ENCODE results near the gene ABCA5. TPM values are rescaled to one million over a fixed set of nuclear protein-coding genes. Genes with fewer than 3 reads are reported as not detected.
A peak's percentile ranks its signal among the peaks of the same experiment; 100 is the strongest.

ABCA5 gene
- total and polyA plus RNA-seq, 2 of the 13 experiments (the other 11 are each of a cell fraction or from before 2014, with no cell fraction given), result 9.7 to 10.1 TPM

DNA sequence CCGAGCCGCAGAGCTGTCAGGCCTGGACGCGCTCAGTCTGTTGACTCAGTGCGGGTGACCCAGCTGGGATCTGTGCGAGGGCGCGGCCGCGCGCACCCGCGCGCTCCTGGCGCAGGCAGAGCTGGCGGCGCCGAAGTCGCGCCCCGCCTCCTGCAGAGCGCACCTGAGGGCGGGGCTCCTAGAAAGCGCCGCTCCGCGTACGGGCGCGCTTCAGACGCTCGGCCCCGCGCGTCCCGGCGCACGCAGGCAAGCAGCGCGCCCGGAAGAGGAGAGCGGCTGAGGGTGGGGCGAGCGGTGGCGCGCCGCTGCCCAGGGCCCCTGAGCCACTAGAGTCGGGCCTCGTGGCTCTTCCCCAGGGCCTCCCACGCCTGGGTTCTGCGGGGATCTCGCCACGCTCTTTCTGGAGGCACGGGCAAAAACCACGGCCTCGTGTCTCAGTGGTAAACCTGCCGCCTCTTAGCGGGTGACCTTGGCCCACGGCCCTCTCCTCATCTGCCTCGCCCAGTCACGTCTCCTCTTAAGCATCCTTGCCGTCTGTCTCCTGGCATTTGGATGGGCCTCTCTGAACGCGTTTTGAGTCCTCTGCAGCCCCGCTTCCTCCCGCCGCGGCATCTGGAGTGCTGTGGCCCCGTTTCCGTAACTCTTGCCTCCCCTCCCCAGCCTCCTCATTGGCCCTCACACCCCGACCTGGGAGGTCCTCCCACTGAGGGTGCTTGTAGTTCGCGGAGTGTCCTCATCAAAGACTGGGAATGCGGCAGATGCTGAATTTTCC lies at the start of gene ABCA5 (continued):
- TF ChIP-seq, protein P1, sequence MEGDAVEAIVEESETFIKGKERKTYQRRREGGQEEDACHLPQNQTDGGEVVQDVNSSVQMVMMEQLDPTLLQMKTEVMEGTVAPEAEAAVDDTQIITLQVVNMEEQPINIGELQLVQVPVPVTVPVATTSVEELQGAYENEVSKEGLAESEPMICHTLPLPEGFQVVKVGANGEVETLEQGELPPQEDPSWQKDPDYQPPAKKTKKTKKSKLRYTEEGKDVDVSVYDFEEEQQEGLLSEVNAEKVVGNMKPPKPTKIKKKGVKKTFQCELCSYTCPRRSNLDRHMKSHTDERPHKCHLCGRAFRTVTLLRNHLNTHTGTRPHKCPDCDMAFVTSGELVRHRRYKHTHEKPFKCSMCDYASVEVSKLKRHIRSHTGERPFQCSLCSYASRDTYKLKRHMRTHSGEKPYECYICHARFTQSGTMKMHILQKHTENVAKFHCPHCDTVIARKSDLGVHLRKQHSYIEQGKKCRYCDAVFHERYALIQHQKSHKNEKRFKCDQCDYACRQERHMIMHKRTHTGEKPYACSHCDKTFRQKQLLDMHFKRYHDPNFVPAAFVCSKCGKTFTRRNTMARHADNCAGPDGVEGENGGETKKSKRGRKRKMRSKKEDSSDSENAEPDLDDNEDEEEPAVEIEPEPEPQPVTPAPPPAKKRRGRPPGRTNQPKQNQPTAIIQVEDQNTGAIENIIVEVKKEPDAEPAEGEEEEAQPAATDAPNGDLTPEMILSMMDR (CRISPR knock-in tag; IDR thresholded peaks at IDR 0.05), result no peak; the same call in 1 of the 2 replicates
- TF ChIP-seq CEBPG (CRISPR knock-in tag; IDR thresholded peaks at IDR 0.05) (no peak; the same call in 1 of the 2 replicates), KLF15 (CRISPR knock-in tag; IDR thresholded peaks at IDR 0.05; ENCODE audit: borderline replicate concordance) (no peak), ZNF225 (CRISPR knock-in tag; IDR thresholded peaks at IDR 0.05) (peak; percentile 47; the same call in 1 of the 2 replicates), ZNF543 (CRISPR knock-in tag; IDR thresholded peaks at IDR 0.05) (peak; percentile 76; the same call in 1 of the 2 replicates), ZZZ3 (CRISPR knock-in tag; IDR thresholded peaks at IDR 0.05; ENCODE audit: borderline replicate concordance) (no peak), ESRRA (CRISPR knock-in tag; IDR thresholded peaks at IDR 0.05; ENCODE audit: low read depth) (peak; percentile 58), ELF3 (CRISPR knock-in tag; IDR thresholded peaks at IDR 0.05) (peak; percentile 76; the same call in 1 of the 2 replicates), REPIN1 (CRISPR knock-in tag; IDR thresholded peaks at IDR 0.05; ENCODE audit: borderline replicate concordance, low read depth) (peak; percentile 84; the same call in 1 of the 2 replicates), TGIF2 (CRISPR knock-in tag; IDR thresholded peaks at IDR 0.05) (peak; percentile 89), YY1 (IDR thresholded peaks at IDR 0.05; ENCODE audit: insufficient read depth, insufficient replicate concordance, low read depth, low read length) (peak; percentile 49), ZNF160 (CRISPR knock-in tag; IDR thresholded peaks at IDR 0.05) (peak; percentile 80), TAF1 (CRISPR knock-in tag; IDR thresholded peaks at IDR 0.05) (peak; percentile 80), SAP130 (CRISPR knock-in tag; IDR thresholded peaks at IDR 0.05; ENCODE audit: low read depth) (peak; percentile 95), KLF13 (CRISPR knock-in tag; IDR thresholded peaks at IDR 0.05) (no peak), STAT5B (CRISPR knock-in tag; IDR thresholded peaks at IDR 0.05) (peak; percentile 73), SP4 (CRISPR knock-in tag; IDR thresholded peaks at IDR 0.05) (peak; percentile 39), ZNF354B (CRISPR knock-in tag; IDR thresholded peaks at IDR 0.05) (no peak), U2AF1 (optimal IDR thresholded peaks at IDR 0.05; ENCODE audit: low read depth, low read length) (peak; percentile 88)
- TF ChIP-seq, protein P2, sequence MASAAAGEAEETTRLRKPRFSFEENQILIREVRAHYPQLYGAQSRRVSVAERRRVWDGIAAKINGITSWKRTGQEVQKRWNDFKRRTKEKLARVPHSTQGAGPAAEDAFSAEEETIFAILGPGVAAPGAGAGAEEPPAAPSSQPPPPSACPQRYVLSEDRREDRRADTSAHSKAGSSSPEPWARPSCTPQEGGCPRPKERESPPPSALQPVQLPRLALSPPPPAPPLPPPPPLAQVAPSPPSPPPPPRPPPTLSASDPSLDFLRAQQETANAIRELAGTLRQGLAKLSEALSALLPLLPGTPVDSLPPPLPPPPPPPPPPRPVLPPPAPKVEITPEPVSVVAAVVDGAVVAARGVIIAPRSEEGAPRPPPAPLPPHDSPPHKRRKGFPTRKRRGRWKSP (CRISPR knock-in tag; IDR thresholded peaks at IDR 0.05), result peak; percentile 98
- TF ChIP-seq, protein P3, sequence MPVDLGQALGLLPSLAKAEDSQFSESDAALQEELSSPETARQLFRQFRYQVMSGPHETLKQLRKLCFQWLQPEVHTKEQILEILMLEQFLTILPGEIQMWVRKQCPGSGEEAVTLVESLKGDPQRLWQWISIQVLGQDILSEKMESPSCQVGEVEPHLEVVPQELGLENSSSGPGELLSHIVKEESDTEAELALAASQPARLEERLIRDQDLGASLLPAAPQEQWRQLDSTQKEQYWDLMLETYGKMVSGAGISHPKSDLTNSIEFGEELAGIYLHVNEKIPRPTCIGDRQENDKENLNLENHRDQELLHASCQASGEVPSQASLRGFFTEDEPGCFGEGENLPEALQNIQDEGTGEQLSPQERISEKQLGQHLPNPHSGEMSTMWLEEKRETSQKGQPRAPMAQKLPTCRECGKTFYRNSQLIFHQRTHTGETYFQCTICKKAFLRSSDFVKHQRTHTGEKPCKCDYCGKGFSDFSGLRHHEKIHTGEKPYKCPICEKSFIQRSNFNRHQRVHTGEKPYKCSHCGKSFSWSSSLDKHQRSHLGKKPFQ (CRISPR knock-in tag; IDR thresholded peaks at IDR 0.05; ENCODE audit: insufficient replicate concordance), result peak; percentile 71
- TF ChIP-seq, protein P4, sequence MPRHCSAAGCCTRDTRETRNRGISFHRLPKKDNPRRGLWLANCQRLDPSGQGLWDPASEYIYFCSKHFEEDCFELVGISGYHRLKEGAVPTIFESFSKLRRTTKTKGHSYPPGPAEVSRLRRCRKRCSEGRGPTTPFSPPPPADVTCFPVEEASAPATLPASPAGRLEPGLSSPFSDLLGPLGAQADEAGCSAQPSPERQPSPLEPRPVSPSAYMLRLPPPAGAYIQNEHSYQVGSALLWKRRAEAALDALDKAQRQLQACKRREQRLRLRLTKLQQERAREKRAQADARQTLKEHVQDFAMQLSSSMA (CRISPR knock-in tag; IDR thresholded peaks at IDR 0.05), result no peak
- TF ChIP-seq, protein P5, sequence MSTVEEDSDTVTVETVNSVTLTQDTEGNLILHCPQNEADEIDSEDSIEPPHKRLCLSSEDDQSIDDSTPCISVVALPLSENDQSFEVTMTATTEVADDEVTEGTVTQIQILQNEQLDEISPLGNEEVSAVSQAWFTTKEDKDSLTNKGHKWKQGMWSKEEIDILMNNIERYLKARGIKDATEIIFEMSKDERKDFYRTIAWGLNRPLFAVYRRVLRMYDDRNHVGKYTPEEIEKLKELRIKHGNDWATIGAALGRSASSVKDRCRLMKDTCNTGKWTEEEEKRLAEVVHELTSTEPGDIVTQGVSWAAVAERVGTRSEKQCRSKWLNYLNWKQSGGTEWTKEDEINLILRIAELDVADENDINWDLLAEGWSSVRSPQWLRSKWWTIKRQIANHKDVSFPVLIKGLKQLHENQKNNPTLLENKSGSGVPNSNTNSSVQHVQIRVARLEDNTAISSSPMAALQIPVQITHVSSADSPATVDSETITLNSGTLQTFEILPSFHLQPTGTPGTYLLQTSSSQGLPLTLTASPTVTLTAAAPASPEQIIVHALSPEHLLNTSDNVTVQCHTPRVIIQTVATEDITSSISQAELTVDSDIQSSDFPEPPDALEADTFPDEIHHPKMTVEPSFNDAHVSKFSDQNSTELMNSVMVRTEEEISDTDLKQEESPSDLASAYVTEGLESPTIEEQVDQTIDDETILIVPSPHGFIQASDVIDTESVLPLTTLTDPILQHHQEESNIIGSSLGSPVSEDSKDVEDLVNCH (CRISPR knock-in tag; IDR thresholded peaks at IDR 0.05), result no peak
